Smooth muscle cell of the brain vasculature (primary cell): ENCODE data around the gene PAPOLB.
"Not testable (repeated sequence)": the region's sequence is repeated elsewhere in the genome, so short reads cannot be mapped to it uniquely, and the experiment has no call there.

ENCODE experiments used
- DNase-seq: peaks from one replicate; pipeline ENCODE4 v3.0.0-alpha.2; 2012; ENCODE audit warnings: low read depth, low spot score

Gene PAPOLB

GRCh38 chr7:4861673-4862072 lies at the start of gene PAPOLB:
Gene PAPOLB (minus strand): TSS chr7:4862030. CDS start chr7:4861810, 220 bp downstream.
- no peak for DNase-seq

- no peak for DNase-seq
Observed at GRCh38 chr7:4911111-4911828, 49.4 kb upstream of the PAPOLB start.

GRCh38 chr7:4906682-4907081 lies 44.9 kb upstream of the PAPOLB start:
- no peak for DNase-seq

GRCh38 chr7:4905171-4905570 lies 43.3 kb upstream of the PAPOLB start:
- DNase-seq, result no peak

GRCh38 chr7:4904346-4904745 lies 42.5 kb upstream of the PAPOLB start:
- no peak for DNase-seq

- no peak for DNase-seq
Observed at GRCh38 chr7:4895766-4896165, 33.9 kb upstream of the PAPOLB start.

DNA sequence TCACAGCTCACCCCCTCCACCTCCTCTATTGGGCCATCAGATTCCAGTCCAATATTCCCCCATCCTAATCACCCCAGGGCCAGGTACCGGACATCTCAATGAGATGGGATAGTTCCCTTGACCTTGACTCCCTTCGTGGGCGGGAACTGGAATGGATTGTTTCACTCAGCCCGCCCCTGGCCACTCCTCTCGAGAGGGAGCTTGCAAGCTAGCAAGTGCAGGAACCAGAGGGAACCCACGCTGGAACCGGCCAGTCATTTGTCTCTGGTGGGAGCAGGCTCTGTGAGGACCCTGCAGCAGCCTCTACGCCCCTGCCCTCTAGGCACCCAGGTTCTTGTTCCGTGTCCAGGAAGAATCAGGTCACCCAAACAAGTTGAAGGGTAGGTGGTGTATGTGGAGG lies 32.7 kb upstream of the PAPOLB start:
- no peak for DNase-seq

- DNase-seq, result no peak
Observed at GRCh38 chr7:4893929-4894475, 32.2 kb upstream of the PAPOLB start.

- DNase-seq, result not testable (repeated sequence)
Observed at GRCh38 chr7:4893188-4893587, 31.4 kb upstream of the PAPOLB start.

- DNase-seq, result not testable (repeated sequence)
Observed at GRCh38 chr7:4891522-4891921, 29.7 kb upstream of the PAPOLB start.

DNA sequence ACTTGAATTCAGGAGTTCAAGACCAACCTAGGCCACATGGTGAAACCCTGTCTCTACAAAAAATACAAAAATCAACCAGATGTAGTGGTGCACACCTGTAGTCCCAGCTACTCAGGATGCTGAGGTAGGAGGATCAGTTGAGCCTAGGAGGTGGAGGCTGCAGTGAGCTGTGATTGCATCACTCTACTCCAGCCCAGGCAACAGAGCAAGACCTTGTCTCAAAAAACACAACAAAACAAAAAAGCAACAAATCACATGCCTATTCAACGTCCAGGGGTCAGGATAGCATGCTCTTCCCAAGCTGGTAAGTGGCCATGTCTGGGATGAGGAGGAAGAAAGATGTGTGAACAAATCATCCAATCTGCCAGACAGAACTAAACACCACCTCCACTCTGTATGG lies 27.9 kb upstream of the PAPOLB start:
- no peak for DNase-seq

DNA sequence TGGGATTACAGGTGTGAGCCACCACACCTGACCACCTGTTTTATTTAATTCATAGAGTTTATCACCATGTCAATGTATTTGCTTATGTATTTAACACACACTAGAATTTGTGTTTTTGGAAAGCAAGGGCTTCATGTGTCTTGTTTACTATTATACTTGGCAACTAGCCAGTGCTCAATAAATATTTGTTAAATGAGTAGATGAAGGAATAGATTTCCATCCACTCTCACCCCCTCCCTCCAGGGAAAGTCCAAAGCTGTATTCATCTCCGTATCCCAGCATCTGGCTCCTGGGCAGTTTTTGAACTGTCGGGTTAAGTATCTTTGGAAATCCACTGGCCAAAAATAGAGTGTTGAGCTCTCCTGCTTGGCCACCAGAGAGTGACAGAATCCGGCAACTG lies 26.3 kb upstream of the PAPOLB start:
- DNase-seq, result no peak

DNA sequence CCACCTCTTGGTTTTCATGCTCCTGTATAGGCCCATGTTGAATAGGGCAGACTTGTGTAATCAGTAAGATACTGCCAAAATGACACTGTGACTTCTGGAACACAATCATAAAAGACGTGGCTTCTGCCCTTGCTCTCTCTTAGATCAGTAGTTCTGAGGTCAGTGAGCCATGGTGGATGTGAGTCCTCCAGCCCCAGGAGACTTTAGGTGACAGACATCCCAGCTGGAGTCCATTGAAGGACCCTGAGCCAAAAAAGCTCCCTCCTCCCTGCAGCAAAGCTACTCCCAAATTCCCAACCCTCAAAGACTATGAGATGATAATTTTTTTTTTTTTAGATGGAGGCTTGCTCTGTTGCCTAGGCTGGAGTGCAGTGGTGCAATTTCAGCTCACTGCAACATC lies 24.8 kb upstream of the PAPOLB start:
- no peak for DNase-seq

- no peak for DNase-seq
Observed at GRCh38 chr7:4885317-4885807, 23.5 kb upstream of the PAPOLB start.

DNA sequence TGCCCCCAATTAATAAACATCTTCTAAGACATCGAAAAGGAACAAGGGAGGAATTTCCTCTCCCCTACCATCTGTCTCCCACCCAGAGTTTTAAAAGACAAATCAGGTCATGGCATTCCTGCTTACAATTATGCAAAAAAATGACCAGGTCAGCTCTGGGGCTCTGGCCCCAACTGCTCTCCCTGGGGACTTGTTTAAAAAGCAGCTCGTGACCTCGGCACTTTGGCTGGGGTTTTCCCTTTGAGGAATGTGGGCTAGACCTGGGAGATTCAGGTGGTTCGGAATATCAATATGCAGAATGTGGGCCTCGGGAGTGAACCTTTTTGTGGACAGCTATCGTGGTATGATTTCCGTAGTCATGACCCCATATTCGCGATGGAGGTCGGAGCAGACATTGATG lies 22.3 kb upstream of the PAPOLB start:
- no peak for DNase-seq

DNA sequence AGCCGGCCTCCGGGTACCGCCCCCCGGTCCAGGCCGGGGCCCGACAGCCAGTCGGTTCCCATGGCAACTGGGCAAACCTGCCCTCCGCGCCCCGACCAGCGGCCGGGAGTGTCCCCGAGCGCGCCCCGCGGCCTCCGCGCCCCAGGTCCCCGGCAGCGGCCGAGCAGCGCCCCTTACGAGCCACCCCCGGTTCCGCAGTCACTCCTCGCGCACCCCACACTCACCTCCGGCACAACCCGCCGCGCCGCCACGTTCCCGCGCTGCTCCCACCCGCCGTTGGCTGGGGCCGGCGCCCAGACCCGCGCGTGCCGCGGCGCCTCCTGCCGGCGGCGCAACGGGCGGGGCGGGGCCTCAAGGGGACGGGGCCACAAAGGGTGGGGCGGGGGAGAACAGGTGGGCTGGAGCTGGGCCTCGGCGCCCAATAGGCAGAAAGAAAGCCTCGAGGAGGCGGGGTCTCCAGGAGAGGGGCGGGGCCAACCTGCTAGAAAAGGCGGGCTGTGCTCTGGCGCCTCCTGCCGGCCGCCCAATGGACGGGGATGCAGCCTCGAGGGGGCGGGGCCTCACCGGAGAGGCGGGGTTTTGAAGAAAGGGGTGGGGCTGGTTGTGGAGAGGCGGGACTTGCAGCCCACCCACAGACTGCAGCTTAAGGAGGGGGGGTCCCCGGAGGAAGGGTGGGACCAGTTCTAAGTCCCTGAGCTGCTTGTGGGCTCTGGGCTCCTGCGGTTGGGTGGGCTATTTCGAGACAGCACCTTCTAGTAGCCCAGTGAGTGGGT lies 21.7 kb upstream of the PAPOLB start, which contains the start of gene RADIL:
RADIL (minus strand) TSS at position 345 of the 773 bp plus-strand sequence. CDS start 5,577 bp downstream, outside the sequence.
- peak; percentile 57 for DNase-seq

- DNase-seq, result no peak
Observed at GRCh38 chr7:4883033-4883371, 21.2 kb upstream of the PAPOLB start.

GRCh38 chr7:4882169-4883032 lies 20.6 kb upstream of the PAPOLB start:
- DNase-seq, result peak; percentile 53

- DNase-seq, result no peak
Observed at GRCh38 chr7:4880218-4880617, 18.4 kb upstream of the PAPOLB start.

DNA sequence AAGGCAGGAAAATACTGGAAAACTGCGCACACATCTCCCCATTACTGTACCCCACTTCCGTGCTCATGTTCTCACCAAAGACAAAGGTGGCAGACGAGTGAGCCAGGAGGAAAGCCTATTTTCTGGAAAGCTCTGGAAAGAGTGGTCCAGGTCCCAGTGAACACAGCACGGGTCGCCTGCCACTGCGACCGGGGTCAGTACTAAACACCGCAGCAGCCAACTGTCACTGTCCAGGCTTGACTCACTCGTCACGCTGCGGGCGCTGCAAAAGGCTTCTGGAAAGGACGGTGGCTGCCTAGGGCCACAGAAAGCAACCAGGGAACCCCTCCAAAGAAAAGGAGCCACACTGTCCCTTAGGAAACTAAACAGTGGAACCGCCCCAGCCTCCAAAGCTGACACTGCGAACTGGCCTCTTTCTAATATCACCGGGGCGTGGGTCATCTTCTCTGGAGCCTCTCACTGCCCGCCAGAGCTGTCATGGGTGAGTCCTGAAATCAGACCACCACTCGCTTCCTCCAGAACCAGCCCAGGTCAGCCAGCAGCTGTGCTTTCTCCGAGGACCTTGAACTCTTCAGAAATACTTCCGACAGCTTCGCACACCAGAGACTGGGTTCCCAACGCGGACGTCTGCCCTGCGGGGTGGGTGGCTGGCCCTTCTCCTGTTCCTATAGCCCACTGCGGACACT lies 17.7 kb upstream of the PAPOLB start:
- DNase-seq, result no peak
